NCI-H2227 (cell line): ENCODE data around the gene EVI5.
"Not testable (repeated sequence)": the region's sequence is repeated elsewhere in the genome, so short reads cannot be mapped to it uniquely, and the experiment has no call there.

ENCODE experiments used
- DNase-seq: peaks from one replicate; lab custom pipeline; 2025; ENCODE audit not compliant: unreplicated experiment; lab: John Stamatoyannopoulos, UW

EVI5 gene

GRCh38 chr1:92583821-92584760 lies 200.8 kb downstream of the EVI5 start:
- DNase-seq = no peak

DNA sequence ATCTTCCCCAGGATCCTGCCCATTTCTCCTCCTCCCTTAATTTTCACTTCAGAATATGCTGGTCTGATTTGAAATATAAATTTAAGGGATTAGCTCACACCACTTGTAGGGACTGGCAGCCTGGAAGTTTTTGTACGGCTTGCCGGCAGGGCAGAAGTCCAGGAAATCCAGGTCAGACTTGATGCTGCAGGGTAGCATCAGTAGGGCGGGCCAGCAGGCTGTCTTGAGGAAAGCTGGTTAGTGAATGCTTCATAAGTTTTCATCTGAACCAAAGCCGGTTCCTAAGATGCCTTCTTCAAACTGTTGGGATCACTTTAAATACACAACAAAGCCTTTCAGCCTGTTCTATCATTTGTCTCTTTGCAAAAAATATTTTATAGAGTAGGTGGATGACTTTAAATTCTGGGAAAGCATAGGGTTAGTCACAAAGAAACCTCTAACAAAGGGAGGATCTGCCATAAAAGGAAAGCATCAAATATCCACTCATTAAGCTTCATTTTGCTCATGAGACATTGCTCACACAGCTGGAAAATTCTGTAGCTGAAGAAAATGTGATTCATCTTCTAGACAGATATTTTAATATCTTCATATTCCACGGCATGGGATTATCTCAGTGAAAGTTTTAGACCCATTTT lies 207.5 kb downstream of the EVI5 start:
- DNase-seq = no peak

- DNase-seq = no peak
Measured at GRCh38 chr1:92575123-92575522, 209.8 kb downstream of the EVI5 start.

- no peak for DNase-seq
Measured at GRCh38 chr1:92572520-92572919, 212.4 kb downstream of the EVI5 start.

GRCh38 chr1:92571578-92571977 lies 213.3 kb downstream of the EVI5 start:
- no peak for DNase-seq

GRCh38 chr1:92567211-92567868 lies 217.6 kb downstream of the EVI5 start:
- no peak for DNase-seq

- no peak for DNase-seq
Measured at GRCh38 chr1:92563457-92564216, 221.3 kb downstream of the EVI5 start.

GRCh38 chr1:92556350-92556749 lies 228.6 kb downstream of the EVI5 start:
- DNase-seq = no peak

DNA sequence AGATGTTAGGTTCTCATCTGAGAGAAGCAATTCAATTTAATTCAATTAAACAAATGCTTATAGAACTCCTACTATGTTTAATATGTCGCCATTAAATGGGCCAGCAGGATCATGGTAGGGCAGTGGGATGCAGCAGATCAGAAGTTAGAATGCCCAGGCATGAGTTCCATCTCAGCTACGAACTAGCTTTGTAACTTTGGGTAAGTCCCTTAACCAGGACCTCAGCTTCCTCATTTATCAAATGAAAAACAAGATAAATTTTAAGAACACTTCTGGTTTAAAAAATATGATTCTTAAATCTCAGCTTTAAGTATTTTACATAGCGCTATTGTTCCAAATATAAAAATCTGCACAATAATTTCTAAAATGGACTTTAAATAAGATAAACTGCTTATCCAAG lies 230.7 kb downstream of the EVI5 start:
- DNase-seq = no peak

GRCh38 chr1:92551916-92552315 lies 233.0 kb downstream of the EVI5 start:
- DNase-seq = no peak

DNA sequence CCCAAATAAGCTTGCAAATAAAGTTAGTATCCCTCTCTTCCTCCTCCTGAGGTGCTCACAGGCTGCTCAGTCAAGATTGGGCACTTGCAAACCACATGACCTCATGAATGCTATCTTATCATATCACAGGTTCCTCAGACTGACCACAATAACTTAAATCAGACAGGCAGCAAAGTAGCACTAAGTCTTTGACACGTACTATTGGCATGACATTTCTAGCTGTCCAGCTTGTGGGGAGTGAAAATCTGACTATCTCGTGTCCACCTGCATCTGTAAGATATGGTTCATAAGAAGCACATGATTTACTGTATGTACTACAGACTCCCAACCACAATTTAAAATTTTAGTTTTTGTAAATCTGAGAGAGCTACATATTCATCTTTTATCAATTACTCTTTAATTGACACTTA lies 240.1 kb downstream of the EVI5 start:
- no peak for DNase-seq

- DNase-seq = no peak
Measured at GRCh38 chr1:92543131-92544055, 241.5 kb downstream of the EVI5 start.

DNA sequence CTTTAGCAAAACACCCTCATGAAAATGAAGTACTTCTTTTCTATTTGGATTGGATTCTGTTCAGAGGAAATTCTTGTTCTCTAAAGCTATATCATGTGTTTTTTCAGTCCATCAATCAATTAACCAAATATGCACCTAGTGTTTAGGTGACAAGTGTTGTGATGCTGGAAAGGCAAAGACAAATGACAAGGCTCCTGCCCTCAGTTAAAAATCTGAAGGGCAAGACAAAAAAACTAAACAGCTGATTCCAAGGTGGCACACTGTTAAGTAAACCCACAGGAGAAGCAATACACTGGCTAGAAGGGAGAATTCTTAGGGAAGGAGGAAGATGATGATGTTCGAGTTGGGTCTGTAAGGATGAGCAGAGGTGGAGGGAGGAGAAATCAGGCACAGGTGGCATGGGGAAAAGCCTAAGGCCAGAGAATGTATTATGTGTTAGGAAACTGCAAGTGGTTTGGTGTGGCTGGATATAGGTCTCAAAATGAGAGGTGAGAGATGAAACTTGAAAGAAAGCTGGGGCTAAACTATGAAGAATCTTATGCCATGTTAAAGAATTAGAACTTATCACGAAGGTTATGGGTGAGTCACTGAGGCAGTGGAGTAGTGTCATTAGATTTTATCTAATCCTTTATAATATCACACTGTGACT lies 246.4 kb downstream of the EVI5 start:
- no peak for DNase-seq

DNA sequence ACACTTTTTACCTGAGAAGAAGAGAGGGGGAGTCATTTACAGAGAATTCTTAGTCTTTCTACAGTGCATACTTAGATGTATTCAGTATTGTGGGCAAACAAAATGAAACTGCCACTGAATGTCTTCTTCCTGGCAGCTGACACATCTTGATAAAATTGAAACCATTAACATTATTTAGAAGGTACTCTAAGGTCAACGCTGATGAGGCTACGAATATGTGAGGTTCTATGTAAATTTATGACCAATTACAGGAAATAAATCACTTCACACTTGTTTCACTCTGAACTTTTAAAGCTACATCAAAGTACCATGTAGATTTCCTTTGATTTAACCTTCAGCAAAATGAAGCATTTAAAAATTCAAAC lies 246.9 kb downstream of the EVI5 start:
- DNase-seq = no peak

- DNase-seq = no peak
Measured at GRCh38 chr1:92536980-92537884, 247.7 kb downstream of the EVI5 start.

GRCh38 chr1:92536211-92536979 lies 248.5 kb downstream of the EVI5 start:
- DNase-seq = no peak

DNA sequence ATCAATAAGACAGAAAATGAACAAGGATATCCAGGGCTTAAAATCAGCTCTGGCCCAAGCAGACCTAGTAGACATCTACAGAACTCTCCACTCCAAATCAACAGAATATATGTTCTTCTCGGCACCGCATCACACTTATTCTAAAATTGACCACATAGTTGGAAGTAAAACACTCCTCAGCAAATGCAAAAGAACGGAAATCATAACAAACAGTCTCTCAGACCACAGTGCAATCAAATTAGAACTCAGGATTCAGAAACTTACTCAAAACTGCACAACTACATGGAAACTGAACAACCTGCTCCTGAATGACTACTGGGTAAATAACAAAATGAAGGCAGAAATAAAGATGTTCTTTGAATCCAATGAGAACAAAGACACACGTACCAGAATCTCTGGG lies 252.5 kb downstream of the EVI5 start:
- DNase-seq = not testable (repeated sequence)

DNA sequence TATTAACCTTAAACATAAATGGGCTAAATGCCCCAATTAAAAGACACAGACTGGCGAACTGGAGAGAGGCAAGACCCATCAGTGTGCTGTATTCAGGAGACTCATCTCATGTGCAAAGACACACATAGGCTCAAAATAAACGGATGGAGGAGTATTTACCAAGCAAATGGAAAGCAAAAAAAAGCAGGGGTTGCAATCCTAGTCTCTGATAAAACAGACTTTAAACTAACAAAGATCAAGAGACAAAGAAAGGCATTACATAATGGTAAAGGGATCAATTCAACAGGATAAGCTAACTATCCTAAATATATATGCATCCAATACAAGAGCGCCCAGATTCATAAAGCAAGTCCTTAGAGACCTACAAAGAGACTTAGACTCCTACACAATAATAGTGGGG lies 253.0 kb downstream of the EVI5 start:
- DNase-seq = not testable (repeated sequence)
